Keratinocyte (primary cell): Measurements from ENCODE around the gene LONP2.

Experiments
- EZH2 ChIP-seq: IDR thresholded peaks from one replicate; pipeline ENCODE4 v1.6.1; 2012; ENCODE audit warnings: inconsistent platforms, mild to moderate bottlenecking, low read length, moderate library complexity
- TF ChIP-seq, protein P1 (sequence below), 3 experiments: IDR thresholded peaks in 1 of 3; conservative IDR thresholded peaks in 1 of 3; optimal IDR thresholded peaks in 1 of 3; 2 replicates in 2 of 3; 3 replicates in 1 of 3; pipeline versions ENCODE3 to v1.5.1; 2011; ENCODE audit warnings: low read length in 3 of 3, mild to moderate bottlenecking in 3 of 3, moderate library complexity in 2 of 3, control low read depth in 1 of 3, inconsistent platforms in 1 of 3; ENCODE audit not compliant: insufficient read depth in 2 of 3; ENCODE audit errors: extremely low read depth in 1 of 3

DNA sequence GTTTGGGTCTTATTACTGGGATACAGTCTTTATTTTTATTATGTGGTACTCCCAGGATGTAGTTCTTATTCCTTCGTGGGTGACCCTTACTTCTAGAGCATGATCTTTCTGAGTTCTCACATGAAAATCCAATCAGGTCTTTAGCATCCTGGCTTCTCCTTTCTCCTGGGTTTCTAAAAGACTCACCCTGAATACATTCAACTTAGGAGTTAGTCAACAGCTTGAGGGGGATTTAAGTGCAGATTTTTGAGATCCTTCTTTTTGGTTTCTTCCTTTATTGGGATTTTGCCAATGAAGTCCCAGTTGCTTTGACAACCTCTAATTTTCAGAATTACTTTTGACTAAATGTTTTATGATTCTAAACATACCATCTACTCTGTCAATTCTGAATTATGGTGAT lies 72.9 kb downstream of the LONP2 start:
- no peak for TF ChIP-seq EZH2
- TF ChIP-seq, protein P1, sequence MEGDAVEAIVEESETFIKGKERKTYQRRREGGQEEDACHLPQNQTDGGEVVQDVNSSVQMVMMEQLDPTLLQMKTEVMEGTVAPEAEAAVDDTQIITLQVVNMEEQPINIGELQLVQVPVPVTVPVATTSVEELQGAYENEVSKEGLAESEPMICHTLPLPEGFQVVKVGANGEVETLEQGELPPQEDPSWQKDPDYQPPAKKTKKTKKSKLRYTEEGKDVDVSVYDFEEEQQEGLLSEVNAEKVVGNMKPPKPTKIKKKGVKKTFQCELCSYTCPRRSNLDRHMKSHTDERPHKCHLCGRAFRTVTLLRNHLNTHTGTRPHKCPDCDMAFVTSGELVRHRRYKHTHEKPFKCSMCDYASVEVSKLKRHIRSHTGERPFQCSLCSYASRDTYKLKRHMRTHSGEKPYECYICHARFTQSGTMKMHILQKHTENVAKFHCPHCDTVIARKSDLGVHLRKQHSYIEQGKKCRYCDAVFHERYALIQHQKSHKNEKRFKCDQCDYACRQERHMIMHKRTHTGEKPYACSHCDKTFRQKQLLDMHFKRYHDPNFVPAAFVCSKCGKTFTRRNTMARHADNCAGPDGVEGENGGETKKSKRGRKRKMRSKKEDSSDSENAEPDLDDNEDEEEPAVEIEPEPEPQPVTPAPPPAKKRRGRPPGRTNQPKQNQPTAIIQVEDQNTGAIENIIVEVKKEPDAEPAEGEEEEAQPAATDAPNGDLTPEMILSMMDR (optimal IDR thresholded peaks at IDR 0.05 in 1 of 3, IDR thresholded peaks at IDR 0.05 in 1 of 3, conservative IDR thresholded peaks at IDR 0.05 in 1 of 3; ENCODE audit: extremely low read depth in 1 of 3, insufficient read depth in 2 of 3, low read length in 3 of 3) = no peak
